GM18861 (cell line): Measurements from ENCODE around the gene ZFYVE27.

ENCODE experiments used
- ATAC-seq: cut with Tn5 transposase; IDR thresholded peaks from one replicate; pipeline ENCODE4 v1.9.1; 2021; ENCODE audit not compliant: unreplicated experiment

Gene ZFYVE27

GRCh38 chr10:97766996-97767924 is 30.3 kb downstream of the ZFYVE27 start:
- no peak for ATAC-seq

DNA sequence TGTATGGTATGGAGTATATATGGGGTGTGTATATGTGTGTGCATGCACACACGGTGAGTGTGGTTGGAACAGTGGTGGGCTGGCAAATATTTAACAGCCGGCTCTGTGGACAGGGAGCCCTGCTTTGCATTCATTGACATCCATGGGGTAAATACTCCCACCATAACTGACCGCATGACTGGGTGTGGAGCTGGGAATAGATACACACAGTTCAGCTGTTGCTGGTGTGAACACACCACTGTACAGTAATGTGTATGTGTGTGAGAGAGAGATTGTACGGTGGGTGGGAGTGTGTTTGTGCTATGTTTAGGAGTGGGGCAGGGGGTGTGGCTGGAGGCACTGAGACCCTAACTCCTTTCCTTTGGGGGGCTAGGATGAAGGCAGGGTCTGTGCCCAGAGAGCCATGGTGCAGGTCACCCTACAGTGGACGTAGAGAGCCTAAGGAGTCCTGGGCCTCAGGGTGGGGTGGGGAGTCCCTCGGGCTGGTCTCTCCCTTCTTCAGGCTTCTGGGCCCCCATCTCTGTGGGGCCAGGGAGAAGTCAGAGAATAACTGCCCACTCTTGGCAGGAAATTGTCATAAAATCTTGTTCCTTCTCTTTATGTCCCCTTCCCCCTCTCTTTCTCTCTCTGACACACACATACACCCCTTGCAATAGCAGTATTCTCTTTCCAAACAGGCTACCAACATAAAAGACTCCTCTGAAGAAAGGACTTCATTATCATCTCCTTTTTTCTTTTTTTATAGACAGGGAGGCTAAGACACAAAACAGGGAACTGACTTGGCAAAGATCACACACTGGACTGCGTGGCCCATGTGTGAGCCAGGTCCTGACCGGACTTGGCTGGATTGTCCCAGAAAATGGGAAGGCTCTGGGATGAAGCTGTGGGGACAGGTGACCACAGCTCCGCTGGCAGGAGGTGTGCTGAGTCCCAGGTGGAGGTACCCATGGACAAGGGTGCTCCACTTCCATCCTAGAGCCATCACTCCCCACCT is 31.7 kb downstream of the ZFYVE27 start:
- no peak for ATAC-seq

GRCh38 chr10:97770255-97770654 is 33.3 kb downstream of the ZFYVE27 start:
- no peak for ATAC-seq

GRCh38 chr10:97771055-97771891 is 34.3 kb downstream of the ZFYVE27 start:
- ATAC-seq: no peak

DNA sequence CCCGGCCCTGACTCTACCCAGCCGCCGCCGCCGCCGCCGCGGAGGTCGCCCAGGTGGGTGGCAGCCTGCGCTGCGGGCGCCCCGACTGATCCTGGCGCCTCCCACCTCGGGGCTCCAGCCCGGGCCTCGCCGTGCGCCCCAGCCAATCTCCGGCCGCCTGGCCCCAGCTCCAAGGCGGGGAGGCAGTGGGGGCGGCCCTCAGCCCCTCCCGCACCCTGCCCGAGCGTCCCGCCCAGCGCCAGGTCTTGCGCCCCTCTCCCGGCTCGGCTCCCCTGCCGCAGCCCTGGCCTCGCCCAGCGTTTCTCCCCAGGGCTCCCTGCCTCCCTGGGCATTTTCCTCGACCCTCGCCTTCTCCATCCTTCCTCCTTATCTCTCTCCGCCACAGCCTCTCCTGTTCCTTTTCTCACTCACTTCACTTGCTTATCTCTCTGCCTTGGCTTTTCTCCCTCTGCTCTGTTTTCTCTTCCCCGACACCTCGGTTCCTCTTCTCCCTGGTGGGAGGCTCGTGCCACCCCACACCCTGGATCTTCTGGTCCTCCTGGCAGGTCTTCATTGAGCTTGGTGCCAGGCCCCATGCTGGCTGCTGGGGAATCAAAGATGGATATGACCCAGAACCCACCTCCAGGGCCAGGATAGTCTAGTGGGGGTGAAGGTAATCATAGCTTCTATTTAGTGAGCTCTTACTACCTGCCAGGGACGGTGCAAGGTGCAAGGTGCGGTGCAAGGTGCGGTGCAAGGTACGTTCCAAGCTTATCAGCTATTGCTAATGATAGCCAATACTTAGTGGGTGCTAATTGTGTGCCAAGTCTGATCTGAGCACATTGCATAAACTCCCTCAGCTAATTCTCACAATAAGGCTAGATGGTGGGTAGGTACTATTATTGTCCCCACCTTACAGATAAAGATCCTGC is 35.2 kb downstream of the ZFYVE27 start, which contains the start of gene SFRP5:
Gene SFRP5 (minus strand): TSS at position 87 of the 911 bp plus-strand sequence. CDS start 166 bp downstream, outside the sequence.
- ATAC-seq: no peak

- no peak for ATAC-seq
Measured at GRCh38 chr10:97773096-97773495, 36.2 kb downstream of the ZFYVE27 start.

GRCh38 chr10:97774811-97775294 is 37.9 kb downstream of the ZFYVE27 start:
- no peak for ATAC-seq

- no peak for ATAC-seq
Measured at GRCh38 chr10:97777143-97777542, 40.2 kb downstream of the ZFYVE27 start.

DNA sequence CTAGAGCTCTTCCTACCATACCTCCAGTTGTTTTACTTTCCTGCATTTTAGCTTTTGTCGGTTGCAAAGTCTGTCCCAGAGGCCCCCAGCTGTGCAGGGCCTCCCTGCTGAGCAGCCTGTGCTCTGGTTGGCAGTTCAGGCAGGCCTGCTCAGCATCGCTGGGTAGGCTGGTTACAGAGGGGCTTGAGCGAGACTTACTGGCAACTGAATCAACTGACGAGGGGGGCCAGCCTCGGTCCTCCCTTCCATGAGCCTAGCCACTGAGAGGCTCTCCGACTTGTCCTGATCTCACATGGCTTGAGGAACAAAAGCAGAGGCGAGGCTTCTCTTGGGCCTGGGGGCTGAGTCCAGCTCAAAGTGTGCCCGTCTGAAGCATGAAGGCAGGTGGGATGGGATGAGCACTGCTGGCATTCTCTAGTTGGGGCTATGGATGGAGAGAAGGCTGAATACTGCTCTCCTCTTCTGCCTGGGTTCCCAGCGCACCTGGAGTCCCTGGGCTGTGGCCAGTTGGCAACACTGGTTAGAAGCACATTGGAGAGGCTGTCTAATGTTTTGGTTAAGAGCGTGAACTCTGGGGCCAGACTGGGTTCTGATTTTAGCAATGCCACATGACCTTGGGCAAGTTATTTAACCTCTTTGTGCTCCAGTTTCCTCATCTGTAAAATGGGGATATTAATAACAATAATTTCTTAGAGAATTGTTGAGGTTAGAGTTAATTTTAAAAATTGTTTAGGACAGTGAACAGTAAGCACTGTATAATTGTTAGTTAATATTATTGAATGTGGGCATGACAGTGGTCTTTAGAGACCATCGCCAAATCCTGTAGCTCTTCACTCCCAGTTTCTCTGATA is 41.7 kb downstream of the ZFYVE27 start:
- ATAC-seq: no peak

- no peak for ATAC-seq
Measured at GRCh38 chr10:97779492-97779891, 42.6 kb downstream of the ZFYVE27 start.

GRCh38 chr10:97779975-97780374 is 43.0 kb downstream of the ZFYVE27 start:
- ATAC-seq: no peak

DNA sequence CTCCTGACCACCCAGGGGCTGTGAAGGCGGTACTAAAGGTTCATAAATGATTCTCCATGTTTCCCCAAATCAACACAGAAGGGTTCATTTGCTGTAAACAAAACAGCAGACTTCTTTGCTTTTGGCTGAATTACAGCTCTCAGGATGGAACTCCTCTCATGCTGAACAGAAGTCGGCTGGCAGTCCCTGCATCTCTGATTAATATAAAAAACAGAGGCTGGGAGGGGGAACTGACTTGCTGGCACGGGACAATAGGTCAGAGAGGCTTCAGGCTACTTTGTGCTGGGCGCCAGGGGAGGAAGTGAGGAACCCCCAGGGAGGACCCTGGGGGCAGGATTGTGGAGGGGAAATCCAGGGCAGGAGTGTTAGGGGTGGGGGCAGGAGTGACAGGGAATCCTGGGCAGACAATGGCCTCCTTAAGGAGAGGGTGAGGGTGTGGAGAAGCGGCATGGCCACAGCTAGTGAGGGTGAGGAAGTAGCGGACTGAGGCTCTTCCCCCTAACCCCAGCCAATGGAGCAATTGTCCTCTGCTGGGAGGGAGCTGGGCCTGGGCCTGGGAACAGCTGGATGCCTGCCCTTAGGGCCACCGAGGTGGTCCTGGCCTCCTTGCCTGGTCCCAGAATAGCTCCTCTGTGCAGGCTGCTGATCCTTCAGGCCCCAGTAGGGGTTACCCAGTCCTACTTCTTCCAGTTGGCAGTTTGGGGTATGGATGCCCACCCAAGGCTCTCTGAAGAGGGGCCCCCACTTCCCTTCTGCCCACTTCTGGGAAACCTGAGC is 44.1 kb downstream of the ZFYVE27 start:
- ATAC-seq: no peak

GRCh38 chr10:97781618-97782331 is 44.8 kb downstream of the ZFYVE27 start:
- ATAC-seq: no peak

GRCh38 chr10:97782455-97783228 is 45.7 kb downstream of the ZFYVE27 start:
- ATAC-seq: no peak

DNA sequence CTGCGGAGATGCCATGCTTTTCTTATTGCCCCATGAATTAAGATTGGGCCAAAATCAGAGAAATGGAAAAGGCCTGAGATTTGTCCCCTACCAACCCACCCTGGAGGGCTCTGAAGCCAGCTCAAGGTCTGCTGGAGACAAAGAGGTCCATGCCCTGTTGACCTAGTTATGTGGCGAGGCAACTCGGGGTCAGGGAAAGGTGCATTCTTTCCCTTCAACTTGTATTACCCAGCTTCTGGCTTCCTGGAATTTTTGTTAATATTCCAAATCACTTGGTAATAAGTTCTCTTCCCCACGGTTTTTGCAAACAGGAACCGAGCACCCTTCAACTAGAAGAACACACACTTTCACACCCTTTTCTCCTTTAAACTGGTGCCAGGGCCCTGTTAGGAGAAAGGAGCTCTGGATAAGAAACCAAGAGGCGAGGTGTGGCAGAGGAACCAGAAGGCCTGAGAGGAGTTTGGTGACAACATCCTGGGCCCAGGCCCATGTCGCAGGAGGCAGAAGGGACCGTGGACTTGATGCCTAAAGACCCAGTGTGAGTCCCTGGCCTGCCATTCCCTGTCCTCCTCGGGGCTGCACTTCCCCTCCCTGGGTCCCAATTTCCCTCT is 47.4 kb downstream of the ZFYVE27 start:
- ATAC-seq: no peak

- ATAC-seq: no peak
Measured at GRCh38 chr10:97785231-97785630, 48.3 kb downstream of the ZFYVE27 start.
